T-helper 2 cell (primary cell): ENCODE results near the gene MSI2.

ENCODE experiments used
- DNase-seq, 5 experiments: peaks; one replicate each; pipeline versions ENCODE4 v3.0.0 to v3.0.0-alpha.2; 2012 to 2022

The MSI2 gene

GRCh38 chr17:57271821-57272220 lies 15.5 kb downstream of the MSI2 start:
- DNase-seq = no peak

GRCh38 chr17:57273490-57273889 lies 17.2 kb downstream of the MSI2 start:
- no peak for DNase-seq

GRCh38 chr17:57274162-57274561 lies 17.8 kb downstream of the MSI2 start:
- DNase-seq = no peak

- no peak for DNase-seq
These were observed 18.9 kb downstream of the MSI2 start for GRCh38 chr17:57275071-57275764.

GRCh38 chr17:57276621-57277020 lies 20.3 kb downstream of the MSI2 start:
- no peak for DNase-seq

GRCh38 chr17:57277923-57278604 lies 21.7 kb downstream of the MSI2 start:
- DNase-seq = peak in 1 of 5 experiments; percentile 28

- no peak for DNase-seq
These were observed 22.5 kb downstream of the MSI2 start for GRCh38 chr17:57278740-57279387.

GRCh38 chr17:57279432-57279831 lies 23.1 kb downstream of the MSI2 start:
- DNase-seq = no peak

- DNase-seq = peak in 1 of 5 experiments; percentile 81
These were observed 25.6 kb downstream of the MSI2 start for GRCh38 chr17:57281887-57282286.

GRCh38 chr17:57282296-57282695 lies 26.0 kb downstream of the MSI2 start:
- no peak for DNase-seq

GRCh38 chr17:57283203-57283971 lies 27.1 kb downstream of the MSI2 start:
- DNase-seq = no peak

GRCh38 chr17:57284583-57284982 lies 28.3 kb downstream of the MSI2 start:
- peak in 1 of 5 experiments; percentile 35 for DNase-seq

GRCh38 chr17:57284984-57285646 lies 28.8 kb downstream of the MSI2 start:
- peak in 3 of 5 experiments; percentile 6 to 63 (median 18) for DNase-seq

- DNase-seq = no peak
These were observed 29.4 kb downstream of the MSI2 start for GRCh38 chr17:57285701-57286100.

- DNase-seq = no peak
These were observed 30.2 kb downstream of the MSI2 start for GRCh38 chr17:57286399-57287105.

- DNase-seq = no peak
These were observed 31.9 kb downstream of the MSI2 start for GRCh38 chr17:57288040-57288772.

- no peak for DNase-seq
These were observed 32.4 kb downstream of the MSI2 start for GRCh38 chr17:57288773-57289121.

- DNase-seq = no peak
These were observed 32.8 kb downstream of the MSI2 start for GRCh38 chr17:57289130-57289529.

GRCh38 chr17:57289613-57290012 lies 33.3 kb downstream of the MSI2 start:
- no peak for DNase-seq

GRCh38 chr17:57290981-57291380 lies 34.7 kb downstream of the MSI2 start:
- no peak for DNase-seq

- DNase-seq = no peak
These were observed 35.8 kb downstream of the MSI2 start for GRCh38 chr17:57292091-57292490.
